KMS-11 (cell line): ENCODE results near the gene TCF7.

Experiments
- H2AFZ ChIP-seq: fragments of 200-600 bp; sonication (generic); 2 replicates; pipeline ENCODE4 v1.6.1; 2016; ENCODE audit warnings: antibody characterized with exemption, mixed run types, low read depth
- H3K27ac ChIP-seq: fragments of 200-600 bp; sonication (generic); 2 replicates; pipeline ENCODE4 v1.6.1; 2016; ENCODE audit warnings: mild to moderate bottlenecking, mixed run types
- H3K27me3 ChIP-seq: fragments of 200-600 bp; sonication (generic); 2 replicates; pipeline ENCODE4 v1.6.1; 2017; ENCODE audit warnings: mild to moderate bottlenecking, low read depth, mixed run types, moderate library complexity; ENCODE audit not compliant: insufficient read depth
- H3K36me3 ChIP-seq: fragments of 200-600 bp; sonication (generic); 2 replicates; pipeline ENCODE4 v1.6.1; 2017; ENCODE audit warnings: mild to moderate bottlenecking, mixed run types; ENCODE audit not compliant: insufficient read depth
- H3K4me1 ChIP-seq: fragments of 200-600 bp; sonication (generic); 2 replicates; pipeline ENCODE4 v1.6.1; 2016; ENCODE audit warnings: mild to moderate bottlenecking, low read depth, mixed run types; ENCODE audit not compliant: poor library complexity, severe bottlenecking
- H3K4me2 ChIP-seq: fragments of 200-600 bp; sonication (generic); 2 replicates; pipeline ENCODE4 v1.7.0; 2016; ENCODE audit warnings: mild to moderate bottlenecking, mixed run types
- H3K4me3 ChIP-seq: fragments of 200-600 bp; sonication (generic); IDR thresholded peaks from 2 replicates; pipeline ENCODE4 v1.6.1; 2017; ENCODE audit warnings: low read depth, low read length, mixed read lengths; ENCODE audit not compliant: insufficient read depth
- H3K79me2 ChIP-seq: fragments of 200-600 bp; sonication (generic); 2 replicates; pipeline ENCODE4 v1.6.1; 2016; ENCODE audit warnings: low read depth, mixed run types; ENCODE audit not compliant: insufficient read depth
- H3K9ac ChIP-seq: fragments of 200-600 bp; sonication (generic); 2 replicates; pipeline ENCODE4 v1.6.1; 2016; ENCODE audit warnings: mild to moderate bottlenecking, mixed run types
- H4K20me1 ChIP-seq: fragments of 200-600 bp; sonication (generic); 2 replicates; pipeline ENCODE4 v1.6.1; 2016; ENCODE audit warnings: mild to moderate bottlenecking, mixed run types; ENCODE audit not compliant: insufficient read depth
- CTCF ChIP-seq: fragments of 200-600 bp; sonication (generic); conservative IDR thresholded peaks from 2 replicates; pipeline ENCODE4 v1.6.1; 2017; ENCODE audit warnings: low read depth, mild to moderate bottlenecking, antibody characterized with exemption, low read length, moderate library complexity, mixed read lengths

Gene TCF7

GRCh38 chr5:134097211-134097749 is 17.2 kb upstream of the TCF7 start:
- H4K20me1 ChIP-seq, result no peaks in the 10 kb centered on the region
- TF ChIP-seq CTCF, result no peak
- no peaks in the 10 kb centered on the region for H3K79me2 ChIP-seq
- H3K27ac ChIP-seq, result no peak overlapping the region
- no peaks in the 10 kb centered on the region for H3K27me3 ChIP-seq
- no peak overlapping the region for H2AFZ ChIP-seq
- H3K4me2 ChIP-seq, result no peak overlapping the region
- H3K4me1 ChIP-seq, result peaks cover 29% of the 10 kb centered on the region
- H3K9ac ChIP-seq, result no peak overlapping the region
- no peaks in the 10 kb centered on the region for H3K36me3 ChIP-seq
- H3K4me3 ChIP-seq, result no peak overlapping the region

- Histone ChIP-seq H3K4me3 (no peak overlapping the region), H3K27me3 (no peaks in the 10 kb centered on the region), H4K20me1 (no peaks in the 10 kb centered on the region), H3K79me2 (no peaks in the 10 kb centered on the region), H3K4me2 (no peak overlapping the region), H3K4me1 (peaks cover 29% of the 10 kb centered on the region), H3K27ac (no peak overlapping the region), H3K36me3 (no peaks in the 10 kb centered on the region), H3K9ac (no peak overlapping the region), H2AFZ (no peak overlapping the region)
- no peak for TF ChIP-seq CTCF
These were observed 15.8 kb upstream of the TCF7 start for GRCh38 chr5:134098690-134099089.

GRCh38 chr5:134099288-134099872 is 15.1 kb upstream of the TCF7 start:
- peaks cover 29% of the 10 kb centered on the region for H3K4me1 ChIP-seq
- no peak overlapping the region for H3K4me3 ChIP-seq
- H3K27ac ChIP-seq, result no peak overlapping the region
- no peak overlapping the region for H3K9ac ChIP-seq
- no peaks in the 10 kb centered on the region for H4K20me1 ChIP-seq
- no peaks in the 10 kb centered on the region for H3K36me3 ChIP-seq
- H3K27me3 ChIP-seq, result no peaks in the 10 kb centered on the region
- peak overlapping the region; percentile 85; the same call in 1 of the 2 replicates for H3K4me2 ChIP-seq
- H2AFZ ChIP-seq, result peak overlapping the region; percentile 8; the same call in 1 of the 2 replicates
- no peaks in the 10 kb centered on the region for H3K79me2 ChIP-seq
- no peak for TF ChIP-seq CTCF

- Histone ChIP-seq H3K4me2 (peak overlapping the region; percentile 85), H3K36me3 (no peaks in the 10 kb centered on the region), H3K27me3 (no peaks in the 10 kb centered on the region), H4K20me1 (no peaks in the 10 kb centered on the region), H3K4me3 (no peak overlapping the region), H2AFZ (peak overlapping the region; percentile 8; the same call in 1 of the 2 replicates), H3K9ac (no peak overlapping the region), H3K4me1 (peaks cover 29% of the 10 kb centered on the region), H3K79me2 (no peaks in the 10 kb centered on the region), H3K27ac (peak overlapping the region; percentile 41; the same call in 1 of the 2 replicates)
- no peak for TF ChIP-seq CTCF
These were observed 14.6 kb upstream of the TCF7 start for GRCh38 chr5:134099939-134100282.
